ENCODE results near the gene SPOCD1. TPM values are rescaled to one million over a fixed set of nuclear protein-coding genes. Genes with fewer than 3 reads are reported as not detected.
A peak's percentile ranks its signal among the peaks of the same experiment; 100 is the strongest.

SPOCD1 gene
- total RNA-seq, 1 experiment from 2014 or later, result 10.2 TPM

GRCh38 chr1:31831397-31832378 lies 15.9 kb upstream of the SPOCD1 start:
- no peak for TF ChIP-seq CTCF (conservative IDR thresholded peaks at IDR 0.05)
- TF ChIP-seq EZH2 (IDR thresholded peaks at IDR 0.05; ENCODE audit: low read depth), result no peak
- H3K9me3 ChIP-seq (ENCODE audit: insufficient read depth, low read depth), result no peaks in the 10 kb centered on the region
- no peak overlapping the region for H3K27ac ChIP-seq
- H3F3A ChIP-seq (ENCODE audit: insufficient read depth, low read depth), result no peaks in the 10 kb centered on the region
- H3K79me2 ChIP-seq (ENCODE audit: low read depth), result no peaks in the 10 kb centered on the region
- ChIA-PET POLR2A (ENCODE audit: unreplicated experiment) (interaction anchor here (0.5 to 0.7 kb wide), 3 partner anchors 16 to 311 kb away, joined by 5 to 15 read pairs (median 8); no protein-coding TSS in a partner anchor), CTCF (no interaction called here)
- intact Hi-C loops (cut with micrococcal nuclease; ENCODE audit: unreplicated experiment), result no loop called here
- BruUV-seq (replicated peaks), result no TSS peak
- H2AFZ ChIP-seq, result no peak overlapping the region
- H3K36me3 ChIP-seq (ENCODE audit: low read depth), result no peaks in the 10 kb centered on the region
- no peak for DNase-seq
- H3K9me2 ChIP-seq (ENCODE audit: insufficient read depth), result no peaks in the 10 kb centered on the region
- H3K4me3 ChIP-seq, result no peak overlapping the region
- H3K4me2 ChIP-seq, result no peak overlapping the region
- H3K27me3 ChIP-seq (ENCODE audit: insufficient read depth, low read depth), result peaks cover 5% of the 10 kb centered on the region; the same call in 1 of the 2 replicates
- H3K4me1 ChIP-seq (replicated peaks; ENCODE audit: insufficient read depth), result no peaks in the 10 kb centered on the region
- no peaks in the 10 kb centered on the region for H4K20me1 ChIP-seq (ENCODE audit: insufficient read depth)

GRCh38 chr1:31830511-31830910 lies 14.7 kb upstream of the SPOCD1 start:
- peak in 1 of 2 experiments; percentile 21 for DNase-seq
- Histone ChIP-seq H3K79me2 (ENCODE audit: low read depth) (no peaks in the 10 kb centered on the region), H3K4me2 (no peak overlapping the region), H3K36me3 (ENCODE audit: low read depth) (no peaks in the 10 kb centered on the region), H3K27ac (no peak overlapping the region), H3F3A (ENCODE audit: insufficient read depth, low read depth) (no peaks in the 10 kb centered on the region), H3K4me1 (replicated peaks; ENCODE audit: insufficient read depth) (no peaks in the 10 kb centered on the region), H3K27me3 (ENCODE audit: insufficient read depth, low read depth) (peaks cover 5% of the 10 kb centered on the region; the same call in 1 of the 2 replicates), H3K9me3 (ENCODE audit: insufficient read depth, low read depth) (no peaks in the 10 kb centered on the region), H3K4me3 (no peak overlapping the region), H3K9me2 (ENCODE audit: insufficient read depth) (no peaks in the 10 kb centered on the region), H2AFZ (no peak overlapping the region), H4K20me1 (ENCODE audit: insufficient read depth) (no peaks in the 10 kb centered on the region)
- POLR2A ChIA-PET (ENCODE audit: unreplicated experiment), result no interaction called here
- CTCF ChIA-PET, result no interaction called here
- intact Hi-C loops (cut with micrococcal nuclease; ENCODE audit: unreplicated experiment), result no loop called here
- BruUV-seq (replicated peaks), result no TSS peak
- no peak for TF ChIP-seq EZH2 (IDR thresholded peaks at IDR 0.05; ENCODE audit: low read depth)
- TF ChIP-seq CTCF (conservative IDR thresholded peaks at IDR 0.05), result no peak

- H3K27me3 ChIP-seq (ENCODE audit: insufficient read depth, low read depth), result peaks cover 5% of the 10 kb centered on the region; the same call in 1 of the 2 replicates
- no peak overlapping the region for H3K4me2 ChIP-seq
Observed at GRCh38 chr1:31830065-31830464, 14.2 kb upstream of the SPOCD1 start.

More at GRCh38 chr1:31830065-31830464, 14.2 kb upstream of the SPOCD1 start:
- Histone ChIP-seq H2AFZ (no peak overlapping the region), H3F3A (ENCODE audit: insufficient read depth, low read depth) (no peaks in the 10 kb centered on the region), H3K4me1 (replicated peaks; ENCODE audit: insufficient read depth) (no peaks in the 10 kb centered on the region), H4K20me1 (ENCODE audit: insufficient read depth) (no peaks in the 10 kb centered on the region), H3K27ac (no peak overlapping the region), H3K9me2 (ENCODE audit: insufficient read depth) (no peaks in the 10 kb centered on the region), H3K4me3 (no peak overlapping the region), H3K79me2 (ENCODE audit: low read depth) (no peaks in the 10 kb centered on the region), H3K36me3 (ENCODE audit: low read depth) (no peaks in the 10 kb centered on the region), H3K9me3 (ENCODE audit: insufficient read depth, low read depth) (no peaks in the 10 kb centered on the region)
- DNase-seq, result no peak
- CTCF ChIA-PET, result no interaction called here
- POLR2A ChIA-PET (ENCODE audit: unreplicated experiment), result no interaction called here
- intact Hi-C loops (cut with micrococcal nuclease; ENCODE audit: unreplicated experiment), result no loop called here
- TF ChIP-seq EZH2 (IDR thresholded peaks at IDR 0.05; ENCODE audit: low read depth), result no peak
- no peak for TF ChIP-seq CTCF (conservative IDR thresholded peaks at IDR 0.05)
- no TSS peak for BruUV-seq (replicated peaks)
